ENCODE results near the gene CALR. TPM values are rescaled to one million over a fixed set of nuclear protein-coding genes. Genes with fewer than 3 reads are reported as not detected.
"Not testable (repeated sequence)": the region's sequence is repeated elsewhere in the genome, so short reads cannot be mapped to it uniquely, and the experiment has no call there.

CALR gene
- total RNA-seq, 4 donors from 2014 or later = 218 to 410 (median 280) TPM

DNA sequence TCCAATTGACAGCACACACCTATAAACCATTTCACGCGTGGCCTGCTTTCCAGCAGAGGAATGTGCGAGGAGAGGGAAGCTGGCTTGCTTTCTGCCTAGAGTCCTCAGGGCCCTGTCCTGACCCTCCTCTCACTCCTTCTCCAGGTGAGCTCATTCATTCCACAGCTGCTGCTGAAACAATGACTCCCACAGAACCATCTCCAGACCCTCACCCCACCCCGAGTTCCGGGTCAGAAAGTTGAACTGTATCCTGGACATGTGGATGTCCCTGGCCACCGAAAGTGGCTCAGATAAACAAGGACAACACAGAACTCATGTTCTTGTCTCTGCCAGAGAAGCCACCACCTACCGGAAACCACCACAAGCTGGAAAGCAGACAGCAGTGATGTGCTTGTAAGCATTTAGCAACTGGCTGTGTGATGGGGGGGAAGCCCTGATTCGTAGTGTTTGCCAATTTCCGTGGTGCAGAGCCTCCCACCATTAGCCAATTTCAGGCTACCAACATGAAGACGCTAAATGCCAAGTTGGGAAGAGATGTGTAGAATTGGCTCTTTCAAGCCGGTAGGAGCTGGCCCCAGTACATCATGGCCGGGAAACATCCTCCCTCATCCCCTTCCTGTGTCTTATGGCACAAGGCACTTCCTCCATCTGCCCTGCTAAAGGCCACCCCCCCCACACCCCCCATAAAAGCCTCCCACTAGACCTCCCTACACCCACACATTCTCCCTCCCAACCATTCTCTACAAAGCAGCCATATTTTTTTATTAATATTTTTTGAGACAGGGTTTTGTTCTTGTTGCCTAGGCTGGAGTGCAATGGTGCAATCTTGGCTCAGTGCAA lies 24.3 kb upstream of the CALR start:
- 47 to 49% methylated on average over 7 to 8 of the region's 12 CpGs for WGBS, 2 donors (ENCODE audit: low coverage in 1 of 2)
- Histone ChIP-seq H3K9me3 (no peaks in the 10 kb centered on the region), H3K27me3 (no peaks in the 10 kb centered on the region), H3K4me1 (peaks cover 0 to 35% (median 6%) of the 10 kb centered on the region in 3 donors), H3K4me3 (no peak overlapping the region), H3K27ac (peak overlapping the region; percentile 57 to 87 (median 86)), H3K36me3 (no peaks in the 10 kb centered on the region)
- TF ChIP-seq POLR2AphosphoS5 (IDR thresholded peaks at IDR 0.05) (no peak), EP300 (IDR thresholded peaks at IDR 0.05) (no peak), POLR2A (IDR thresholded peaks at IDR 0.05) (no peak)
- TF ChIP-seq, protein P1, sequence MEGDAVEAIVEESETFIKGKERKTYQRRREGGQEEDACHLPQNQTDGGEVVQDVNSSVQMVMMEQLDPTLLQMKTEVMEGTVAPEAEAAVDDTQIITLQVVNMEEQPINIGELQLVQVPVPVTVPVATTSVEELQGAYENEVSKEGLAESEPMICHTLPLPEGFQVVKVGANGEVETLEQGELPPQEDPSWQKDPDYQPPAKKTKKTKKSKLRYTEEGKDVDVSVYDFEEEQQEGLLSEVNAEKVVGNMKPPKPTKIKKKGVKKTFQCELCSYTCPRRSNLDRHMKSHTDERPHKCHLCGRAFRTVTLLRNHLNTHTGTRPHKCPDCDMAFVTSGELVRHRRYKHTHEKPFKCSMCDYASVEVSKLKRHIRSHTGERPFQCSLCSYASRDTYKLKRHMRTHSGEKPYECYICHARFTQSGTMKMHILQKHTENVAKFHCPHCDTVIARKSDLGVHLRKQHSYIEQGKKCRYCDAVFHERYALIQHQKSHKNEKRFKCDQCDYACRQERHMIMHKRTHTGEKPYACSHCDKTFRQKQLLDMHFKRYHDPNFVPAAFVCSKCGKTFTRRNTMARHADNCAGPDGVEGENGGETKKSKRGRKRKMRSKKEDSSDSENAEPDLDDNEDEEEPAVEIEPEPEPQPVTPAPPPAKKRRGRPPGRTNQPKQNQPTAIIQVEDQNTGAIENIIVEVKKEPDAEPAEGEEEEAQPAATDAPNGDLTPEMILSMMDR (IDR thresholded peaks at IDR 0.05) = no peak
- ATAC-seq = no peak

DNA sequence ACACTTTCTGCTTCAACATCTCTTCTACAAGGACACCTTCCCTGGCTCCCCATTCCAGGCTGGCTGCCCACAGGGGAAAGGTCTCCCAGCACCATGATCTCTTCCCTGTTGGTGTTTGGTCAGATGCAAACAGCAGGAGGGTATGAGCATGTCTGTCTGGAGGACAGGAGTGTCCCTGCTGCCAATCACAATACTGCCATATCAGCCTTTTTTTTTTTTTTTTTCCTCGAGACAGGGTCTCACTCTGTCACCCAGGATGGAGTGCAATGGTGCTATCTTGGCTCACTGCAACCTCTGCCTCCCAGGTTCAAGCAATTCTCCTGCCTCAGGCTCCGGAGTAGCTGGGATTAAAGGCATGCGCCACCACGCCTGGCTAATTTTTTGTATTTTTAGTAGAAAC lies 22.5 kb upstream of the CALR start:
- not testable (repeated sequence) for H3K27me3 ChIP-seq, H3K9me3 ChIP-seq, H3K36me3 ChIP-seq, H3K4me3 ChIP-seq, H3K27ac ChIP-seq, ATAC-seq
- peaks cover 0 to 42% (median 6%) of the 10 kb centered on the region in 3 donors for H3K4me1 ChIP-seq
- 83% methylated on average over 4 of the region's 4 CpGs; no CpG with 5 or more reads in 1 of the 2 donors for WGBS, 2 donors (ENCODE audit: low coverage in 1 of 2)

DNA sequence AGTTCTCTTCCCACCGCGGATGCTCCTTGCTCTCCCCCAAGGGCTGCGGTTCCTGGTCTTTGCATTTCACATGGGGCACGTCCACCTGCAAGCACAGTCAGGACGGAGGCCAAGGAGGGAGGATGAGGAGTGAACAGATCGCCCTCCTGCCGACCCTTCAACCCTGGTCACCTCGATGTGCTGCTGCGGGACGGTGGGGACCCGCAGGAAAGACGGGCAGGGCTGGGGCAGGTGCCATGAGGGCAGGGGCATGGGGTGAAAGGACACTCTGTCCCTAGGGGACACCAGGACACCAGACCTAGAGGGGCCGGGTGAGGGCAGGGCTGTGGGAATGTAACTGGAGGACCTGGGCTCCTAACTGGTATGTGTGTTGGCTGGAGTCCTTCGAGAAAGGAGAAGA lies 20.2 kb upstream of the CALR start:
- H3K27ac ChIP-seq = no peak overlapping the region
- TF ChIP-seq, protein P1 (IDR thresholded peaks at IDR 0.05) = no peak
- TF ChIP-seq POLR2A (IDR thresholded peaks at IDR 0.05) = no peak
- TF ChIP-seq POLR2AphosphoS5 (IDR thresholded peaks at IDR 0.05) = no peak
- TF ChIP-seq EP300 (IDR thresholded peaks at IDR 0.05) = no peak
- no peak for ATAC-seq
- H3K4me1 ChIP-seq = peaks cover 0 to 26% (median 0%) of the 10 kb centered on the region in 3 donors
- no peak overlapping the region for H3K4me3 ChIP-seq
- no peaks in the 10 kb centered on the region for H3K27me3 ChIP-seq
- no peaks in the 10 kb centered on the region for H3K9me3 ChIP-seq
- WGBS, 2 donors (ENCODE audit: low coverage in 1 of 2) = 80 to 97% methylated on average over 2 to 5 of the region's 14 CpGs
- H3K36me3 ChIP-seq = peaks cover 0 to 13% of the 10 kb centered on the region in 2 donors

DNA sequence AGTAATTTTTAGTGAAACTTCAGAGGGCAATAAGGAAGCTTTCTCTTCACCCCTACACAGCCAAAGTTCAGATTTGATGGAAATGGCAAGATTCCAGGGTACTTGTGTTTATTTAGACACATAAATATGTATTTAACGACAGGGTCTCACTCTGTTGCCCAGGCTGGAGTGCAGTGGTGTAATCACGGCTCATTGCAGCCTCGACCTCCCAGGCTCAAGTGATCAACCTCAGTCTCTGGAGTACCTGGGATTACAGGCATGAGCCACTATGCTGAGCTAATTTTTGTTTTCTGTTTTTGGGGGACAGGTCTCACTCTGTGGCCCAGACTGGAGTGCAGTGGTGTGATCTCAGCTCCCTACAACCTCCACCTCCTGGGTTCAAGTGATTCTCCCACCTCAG lies 17.4 kb upstream of the CALR start:
- ATAC-seq = no peak
- Histone ChIP-seq H3K36me3 (peaks cover 0 to 41% of the 10 kb centered on the region in 2 donors), H3K4me1 (peaks cover 0 to 14% (median 0%) of the 10 kb centered on the region in 3 donors), H3K4me3 (no peak overlapping the region), H3K27me3 (no peaks in the 10 kb centered on the region), H3K9me3 (no peaks in the 10 kb centered on the region), H3K27ac (no peak overlapping the region)
- TF ChIP-seq POLR2A (IDR thresholded peaks at IDR 0.05) (no peak), POLR2AphosphoS5 (IDR thresholded peaks at IDR 0.05) (no peak), EP300 (IDR thresholded peaks at IDR 0.05) (no peak)
- TF ChIP-seq, protein P1 (IDR thresholded peaks at IDR 0.05) = no peak
- WGBS, 2 donors (ENCODE audit: low coverage in 1 of 2) = 37% methylated on average over 2 of the region's 3 CpGs; no CpG with 5 or more reads in 1 of the 2 donors

DNA sequence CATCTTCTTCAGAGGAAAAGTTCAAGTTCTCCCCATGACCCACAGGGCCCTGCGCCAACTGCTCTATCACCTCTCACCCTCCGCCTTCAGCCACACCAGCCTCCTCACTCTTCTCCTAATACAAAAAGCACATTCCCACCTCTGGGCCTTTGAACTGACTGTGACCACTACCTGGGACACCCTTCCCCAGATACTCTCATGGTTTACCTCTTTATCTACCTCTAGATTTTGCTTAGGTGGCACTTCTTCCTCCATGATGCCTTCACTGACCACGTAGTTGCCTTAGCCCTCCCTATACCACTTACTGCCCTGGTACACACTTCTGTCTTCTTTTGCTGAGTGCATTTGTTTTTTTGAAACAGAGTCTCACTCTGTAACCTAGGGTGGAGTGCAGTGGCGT lies 15.4 kb upstream of the CALR start:
- H3K36me3 ChIP-seq = peaks cover 0 to 60% of the 10 kb centered on the region in 2 donors
- ATAC-seq = no peak
- H3K9me3 ChIP-seq = no peaks in the 10 kb centered on the region
- H3K27ac ChIP-seq = no peak overlapping the region
- 89 to 92% methylated on average over 2 to 4 of the region's 4 CpGs for WGBS, 2 donors (ENCODE audit: low coverage in 1 of 2)
- no peaks in the 10 kb centered on the region for H3K27me3 ChIP-seq
- no peak for TF ChIP-seq EP300 (IDR thresholded peaks at IDR 0.05)
- H3K4me1 ChIP-seq = peaks cover 0 to 14% (median 0%) of the 10 kb centered on the region in 3 donors
- H3K4me3 ChIP-seq = no peak overlapping the region
